MM.1S (cell line): Measurements from ENCODE around the gene SRF.

Source experiments
- CTCF ChIP-seq: fragments of 300-600 bp; sonication (generic); IDR thresholded peaks from 2 replicates; pipeline ENCODE4 v1.5.1; 2016; ENCODE audit warnings: antibody characterized with exemption, low read length, mixed read lengths
- EZH2 ChIP-seq: fragments of 300-600 bp; sonication (generic); optimal IDR thresholded peaks from 2 replicates; pipeline ENCODE3; 2017; ENCODE audit warnings: low read depth, mild to moderate bottlenecking, antibody characterized with exemption, low read length, mixed read lengths

- no peak for TF ChIP-seq CTCF
- TF ChIP-seq EZH2 = no peak
Observed at GRCh38 chr6:43172104-43173007, 1.3 kb downstream of the SRF start.
